Articular chondrocyte of knee joint (primary cell): ENCODE results near the gene OLFML3. TPM values are rescaled to one million over a fixed set of nuclear protein-coding genes. Genes with fewer than 3 reads are reported as not detected.

Source experiments
- total RNA-seq: library from RNA; depleted of rRNA; stranded (reverse); fragments of >200 nt; gene quantifications from 2 replicates; pipeline ENCODE4 v1.2.3, GENCODE V29; 2012

OLFML3 gene
- total RNA-seq = 86.6 and 104 TPM in 2 replicates

DNA sequence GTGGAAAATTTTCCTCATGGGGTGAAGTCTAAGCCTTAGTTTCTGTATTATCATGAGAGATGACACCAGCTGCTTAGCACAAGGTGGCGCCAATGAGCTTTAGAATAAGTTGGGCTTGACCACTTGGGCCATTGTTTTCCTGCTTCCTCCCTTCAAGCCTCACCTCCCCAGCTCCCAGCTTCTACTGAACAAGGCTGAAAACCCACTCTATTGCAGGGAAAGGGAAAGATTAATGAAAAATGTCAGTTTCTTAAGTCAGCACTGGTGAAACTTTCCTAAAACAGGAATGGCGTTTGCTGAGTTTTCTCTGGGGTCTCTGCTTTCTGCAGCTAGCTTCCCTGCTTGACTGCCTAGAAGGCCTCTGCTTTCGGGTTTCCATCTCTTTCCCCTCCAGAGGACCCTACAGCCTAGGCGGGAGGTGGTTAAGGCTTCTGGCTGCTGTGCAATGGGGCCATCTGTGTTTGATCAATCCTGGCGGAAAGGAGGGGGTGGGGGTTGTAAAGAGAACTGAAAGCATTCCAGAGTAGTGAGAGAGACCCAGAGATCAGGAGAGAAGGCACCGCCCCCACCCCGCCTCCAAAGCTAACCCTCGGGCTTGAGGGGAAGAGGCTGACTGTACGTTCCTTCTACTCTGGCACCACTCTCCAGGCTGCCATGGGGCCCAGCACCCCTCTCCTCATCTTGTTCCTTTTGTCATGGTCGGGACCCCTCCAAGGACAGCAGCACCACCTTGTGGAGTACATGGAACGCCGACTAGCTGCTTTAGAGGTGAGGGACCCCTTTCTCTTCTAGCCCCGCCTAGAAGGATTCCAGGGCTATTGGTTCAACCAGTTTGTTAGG lies at the start of gene OLFML3:
TSS of gene OLFML3 (plus strand) at position 612 of the 840 bp plus-strand sequence. CDS start at position 655, 43 bp downstream.

Other genes with a start within 250 kb of the OLFML3 start
- 42.8 and 43.5 TPM in 2 replicates for gene PHTF1, start 220.0 kb upstream of the OLFML3 start, total RNA-seq
- gene RSBN1, start 167.0 kb upstream of the OLFML3 start, total RNA-seq = 16.3 and 19.2 TPM in 2 replicates
- gene PTPN22, start 107.8 kb upstream of the OLFML3 start, total RNA-seq = 5.5 and 8.6 TPM in 2 replicates
- gene BCL2L15, start 91.9 kb upstream of the OLFML3 start, total RNA-seq = 0.22 and 0.39 TPM in 2 replicates
- 20.5 and 21.1 TPM in 2 replicates for gene AP4B1, start 74.7 kb upstream of the OLFML3 start, total RNA-seq
- 4.7 and 5.2 TPM in 2 replicates for gene DCLRE1B, start 74.1 kb upstream of the OLFML3 start, total RNA-seq
- gene HIPK1, start 50.1 kb upstream of the OLFML3 start, total RNA-seq = 29.0 and 30.2 TPM in 2 replicates
- gene SYT6, start 174.4 kb downstream of the OLFML3 start, total RNA-seq = not detected in 2 replicates